Adrenal gland (tissue), 5 donors: ENCODE results near the gene TBXAS1.

Source experiments
- CTCF ChIP-seq, 6 experiments: fragments of 450-650 bp in 4 of 6; fragments of 200-600 bp in 2 of 6; sonication (generic) in 1 of 6; IDR thresholded peaks; 1 replicate in 5 of 6; 2 replicates in 1 of 6; pipeline versions ENCODE4 v1.5.1 to v1.8.0; 2016 to 2021; ENCODE audit warnings: antibody characterized with exemption in 6 of 6, mild to moderate bottlenecking in 2 of 6, moderate library complexity in 1 of 6
- POLR2A ChIP-seq, 2 donors: fragments of 450-650 bp; IDR thresholded peaks; one replicate each; pipeline ENCODE4 v1.6.1; 2017; ENCODE audit warnings: antibody characterized with exemption in 2 of 2, mild to moderate bottlenecking in 2 of 2, moderate library complexity in 1 of 2
- donor health status: DM: no; HTN: no; CAD: no.

DNA sequence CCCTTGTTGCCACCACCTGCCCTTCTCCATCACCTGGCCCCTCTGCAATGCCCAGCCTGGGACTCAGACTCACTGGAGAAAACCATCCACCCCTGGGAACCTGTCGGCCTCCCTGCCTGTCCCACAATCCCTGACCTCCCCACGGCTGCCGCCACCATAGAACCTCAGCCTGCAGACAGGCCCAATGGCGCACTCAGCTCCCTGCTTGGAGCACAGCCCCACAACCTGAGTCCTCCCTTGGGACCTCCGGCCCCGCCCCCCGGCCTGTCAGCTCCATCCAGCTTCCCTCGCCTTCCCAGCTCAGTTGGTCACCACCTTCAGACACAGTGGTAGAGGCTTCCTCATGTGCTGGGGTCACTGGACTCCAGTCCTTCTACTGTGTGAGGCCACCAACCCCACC, 192.5 kb downstream of the TBXAS1 start:
- TF ChIP-seq CTCF (IDR thresholded peaks at IDR 0.05): no peak
- TF ChIP-seq POLR2A (IDR thresholded peaks at IDR 0.05): no peak
